22Rv1 (cell line): Measurements from ENCODE around the gene MAGI1.

Experiments used
- ZFX ChIP-seq: fragments of 450-650 bp; IDR thresholded peaks from 2 replicates; pipeline ENCODE4 v1.6.1; 2017; ENCODE audit warnings: antibody characterized with exemption, borderline replicate concordance
- TF ChIP-seq, protein P1 (sequence below): fragments of 450-650 bp; IDR thresholded peaks from 2 replicates; pipeline ENCODE4 v1.5.1; 2017; ENCODE audit warnings: mild to moderate bottlenecking

DNA sequence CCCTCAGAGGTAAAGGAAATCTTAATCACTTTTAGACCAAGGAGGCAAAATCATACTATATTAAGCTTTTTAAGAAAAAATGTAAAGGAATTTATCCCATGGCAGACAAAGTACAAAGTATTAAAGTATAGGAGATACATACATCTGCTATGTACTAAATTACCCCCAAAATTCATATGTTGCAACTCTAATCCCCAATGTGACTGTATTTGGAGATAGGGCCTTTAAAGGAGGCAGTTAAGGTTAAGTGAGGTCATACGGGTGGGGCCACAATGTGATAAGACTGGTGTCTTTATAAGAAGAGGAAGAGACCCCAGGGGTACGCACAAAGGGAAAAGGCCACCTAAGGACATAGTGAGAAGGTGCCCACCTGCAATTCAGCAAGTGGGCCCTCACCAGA, 693.9 kb downstream of the MAGI1 start:
- TF ChIP-seq, protein P1, sequence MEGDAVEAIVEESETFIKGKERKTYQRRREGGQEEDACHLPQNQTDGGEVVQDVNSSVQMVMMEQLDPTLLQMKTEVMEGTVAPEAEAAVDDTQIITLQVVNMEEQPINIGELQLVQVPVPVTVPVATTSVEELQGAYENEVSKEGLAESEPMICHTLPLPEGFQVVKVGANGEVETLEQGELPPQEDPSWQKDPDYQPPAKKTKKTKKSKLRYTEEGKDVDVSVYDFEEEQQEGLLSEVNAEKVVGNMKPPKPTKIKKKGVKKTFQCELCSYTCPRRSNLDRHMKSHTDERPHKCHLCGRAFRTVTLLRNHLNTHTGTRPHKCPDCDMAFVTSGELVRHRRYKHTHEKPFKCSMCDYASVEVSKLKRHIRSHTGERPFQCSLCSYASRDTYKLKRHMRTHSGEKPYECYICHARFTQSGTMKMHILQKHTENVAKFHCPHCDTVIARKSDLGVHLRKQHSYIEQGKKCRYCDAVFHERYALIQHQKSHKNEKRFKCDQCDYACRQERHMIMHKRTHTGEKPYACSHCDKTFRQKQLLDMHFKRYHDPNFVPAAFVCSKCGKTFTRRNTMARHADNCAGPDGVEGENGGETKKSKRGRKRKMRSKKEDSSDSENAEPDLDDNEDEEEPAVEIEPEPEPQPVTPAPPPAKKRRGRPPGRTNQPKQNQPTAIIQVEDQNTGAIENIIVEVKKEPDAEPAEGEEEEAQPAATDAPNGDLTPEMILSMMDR: no peak
- no peak for TF ChIP-seq ZFX
